Neuronal stem cell (in vitro differentiated cells): Measurements from ENCODE around the gene MED13L.
"Not testable (repeated sequence)": the region's sequence is repeated elsewhere in the genome, so short reads cannot be mapped to it uniquely, and the experiment has no call there.

Experiments used
- DNase-seq: peaks from one replicate; pipeline ENCODE4 v3.0.0-alpha.2; 2013; ENCODE audit warnings: low spot score
- H2AFZ ChIP-seq: one replicate; pipeline ENCODE4 v1.6.1; 2013; ENCODE audit warnings: mild to moderate bottlenecking, low read length, inconsistent platforms
- H2AK5ac ChIP-seq: 2 replicates; pipeline ENCODE4 v1.6.1; 2013; ENCODE audit warnings: low read depth, mild to moderate bottlenecking, inconsistent platforms, low read length, moderate library complexity, mixed read lengths
- H2BK120ac ChIP-seq: 2 replicates; pipeline ENCODE4 v1.6.1; 2013; ENCODE audit warnings: low read depth, mild to moderate bottlenecking, inconsistent platforms, low read length, moderate library complexity, mixed read lengths
- H2BK12ac ChIP-seq: one replicate; pipeline ENCODE4 v1.6.1; 2013; ENCODE audit warnings: low read length, inconsistent platforms
- H2BK15ac ChIP-seq: 2 replicates; pipeline ENCODE4 v1.6.1; 2013; ENCODE audit warnings: mild to moderate bottlenecking, low read length, inconsistent platforms, mixed read lengths
- H2BK5ac ChIP-seq: one replicate; pipeline ENCODE4 v1.6.1; 2013; ENCODE audit warnings: inconsistent platforms, mild to moderate bottlenecking, low read length, moderate library complexity
- H3K14ac ChIP-seq: one replicate; pipeline ENCODE4 v1.6.1; 2013; ENCODE audit warnings: low read length, inconsistent platforms
- H3K18ac ChIP-seq: 2 replicates; pipeline ENCODE4 v1.6.1; 2013; ENCODE audit warnings: low read length, inconsistent platforms
- H3K23ac ChIP-seq: 2 replicates; pipeline ENCODE4 v1.6.1; 2013; ENCODE audit warnings: low read depth, mild to moderate bottlenecking, mixed read lengths, low read length, inconsistent platforms; ENCODE audit not compliant: poor library complexity
- H3K27ac ChIP-seq: replicated peaks from 3 replicates; pipeline ENCODE4 v1.5.1; 2013; ENCODE audit warnings: low read length, inconsistent platforms
- H3K27me3 ChIP-seq, 3 experiments: 2 replicates each; pipeline ENCODE4 v1.6.1; 2013; ENCODE audit warnings: low read length in 3 of 3, mild to moderate bottlenecking in 2 of 3, inconsistent platforms in 1 of 3, low read depth in 1 of 3, mixed read lengths in 1 of 3, moderate library complexity in 1 of 3; ENCODE audit not compliant: control insufficient read depth in 3 of 3, insufficient read depth in 3 of 3
- H3K36me3 ChIP-seq, 2 donors: replicated peaks in 1 of 2; 2 replicates each; pipeline ENCODE4 v1.6.1; 2013; ENCODE audit warnings: low read length in 2 of 2; ENCODE audit not compliant: control insufficient read depth in 2 of 2, insufficient read depth in 2 of 2
- H3K4ac ChIP-seq: 2 replicates; pipeline ENCODE4 v1.6.1; 2013; ENCODE audit warnings: inconsistent platforms, mild to moderate bottlenecking, low read length, moderate library complexity
- H3K4me1 ChIP-seq, 2 donors: 1 replicate in 1 of 2; 2 replicates in 1 of 2; pipeline ENCODE4 v1.6.1; 2013; ENCODE audit warnings: low read length in 2 of 2, low read depth in 1 of 2; ENCODE audit not compliant: control insufficient read depth in 2 of 2, insufficient read depth in 1 of 2
- H3K4me2 ChIP-seq: one replicate; pipeline ENCODE4 v1.6.1; 2013; ENCODE audit warnings: mild to moderate bottlenecking, low read length, inconsistent platforms; ENCODE audit not compliant: insufficient read depth, poor library complexity, severe bottlenecking
- H3K4me3 ChIP-seq, 2 donors: 2 replicates each; pipeline ENCODE4 v1.5.1; 2013; ENCODE audit warnings: low read length in 2 of 2, mild to moderate bottlenecking in 2 of 2, inconsistent platforms in 1 of 2, moderate library complexity in 1 of 2
- H3K79me1 ChIP-seq: one replicate; pipeline ENCODE4 v1.6.1; 2013; ENCODE audit warnings: low read depth, mild to moderate bottlenecking, inconsistent platforms, low read length, moderate library complexity
- H3K9ac ChIP-seq: one replicate; pipeline ENCODE4 v1.6.1; 2013; ENCODE audit warnings: mild to moderate bottlenecking, low read depth, low read length, inconsistent platforms; ENCODE audit not compliant: poor library complexity
- H3K9me3 ChIP-seq, 2 donors: replicated peaks in 1 of 2; 2 replicates each; pipeline versions ENCODE3 to v1.6.1; 2013; ENCODE audit warnings: low read length in 2 of 2, mild to moderate bottlenecking in 2 of 2, inconsistent platforms in 1 of 2, low read depth in 1 of 2, mixed read lengths in 1 of 2, moderate library complexity in 1 of 2; ENCODE audit not compliant: control insufficient read depth in 2 of 2, insufficient read depth in 1 of 2
- H4K8ac ChIP-seq: one replicate; pipeline ENCODE4 v1.6.1; 2013; ENCODE audit warnings: low read depth, mild to moderate bottlenecking, inconsistent platforms, low read length, moderate library complexity
- H4K91ac ChIP-seq: one replicate; pipeline ENCODE4 v1.6.1; 2013; ENCODE audit warnings: low read length, low read depth, mild to moderate bottlenecking, inconsistent platforms; ENCODE audit not compliant: poor library complexity
- WGBS, 2 donors: extraction: QIAGEN DNeasy Blood & Tissue Kit; methylation state at CpG; one replicate each; pipeline ENCODE4 v1.1.7; 2013; ENCODE audit warnings: missing lambda C conversion rate in 2 of 2, mixed read lengths in 1 of 2; ENCODE audit not compliant: insufficient read length in 2 of 2, insufficient replicate concordance in 1 of 2; ENCODE audit errors: extremely low coverage in 2 of 2; 5-methylcytosine and 5-hydroxymethylcytosine counted together

MED13L gene

DNA sequence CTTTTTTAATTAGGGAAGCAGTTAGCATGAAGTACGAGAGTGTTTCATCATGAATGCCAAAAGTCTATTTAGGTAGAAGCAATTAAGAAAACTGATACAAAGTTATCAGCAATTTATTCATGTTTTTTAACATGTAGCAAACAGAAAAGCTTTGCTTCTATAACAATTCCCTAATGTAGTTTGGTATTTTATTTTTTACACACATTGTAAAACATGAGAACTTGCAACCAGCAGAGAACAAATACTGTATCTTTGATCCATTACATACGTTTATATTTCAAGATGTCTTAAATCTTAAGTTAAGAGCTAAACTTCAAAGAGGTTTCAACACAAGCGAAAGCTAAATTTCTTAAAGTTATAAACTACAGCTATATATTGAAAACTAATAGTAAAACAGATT lies 39.3 kb downstream of the MED13L start:
- Histone ChIP-seq H3K79me1 (no peaks in the 10 kb centered on the region), H4K8ac (no peak overlapping the region), H3K14ac (no peak overlapping the region), H2BK5ac (no peak overlapping the region), H2BK12ac (no peak overlapping the region), H4K91ac (no peak overlapping the region), H2AFZ (no peak overlapping the region), H3K9ac (no peak overlapping the region), H3K4ac (no peak overlapping the region), H3K36me3 (no peaks in the 10 kb centered on the region), H3K27ac (no peak overlapping the region), H3K4me3 (no peak overlapping the region), H2BK15ac (no peak overlapping the region), H3K23ac (no peak overlapping the region), H3K4me2 (no peak overlapping the region), H3K27me3 (no peaks in the 10 kb centered on the region), H3K18ac (no peak overlapping the region), H3K4me1 (peaks cover 3 to 4% of the 10 kb centered on the region in 2 donors), H2AK5ac (no peak overlapping the region), H2BK120ac (no peak overlapping the region), H3K9me3 (no peaks in the 10 kb centered on the region)
- no peak for DNase-seq
- no CpG with 5 or more reads among the region's 3 CpGs for WGBS, 2 donors

GRCh38 chr12:116236976-116237375 lies 40.5 kb downstream of the MED13L start:
- no peak for DNase-seq
- H3K27ac ChIP-seq, result no peak overlapping the region

DNA sequence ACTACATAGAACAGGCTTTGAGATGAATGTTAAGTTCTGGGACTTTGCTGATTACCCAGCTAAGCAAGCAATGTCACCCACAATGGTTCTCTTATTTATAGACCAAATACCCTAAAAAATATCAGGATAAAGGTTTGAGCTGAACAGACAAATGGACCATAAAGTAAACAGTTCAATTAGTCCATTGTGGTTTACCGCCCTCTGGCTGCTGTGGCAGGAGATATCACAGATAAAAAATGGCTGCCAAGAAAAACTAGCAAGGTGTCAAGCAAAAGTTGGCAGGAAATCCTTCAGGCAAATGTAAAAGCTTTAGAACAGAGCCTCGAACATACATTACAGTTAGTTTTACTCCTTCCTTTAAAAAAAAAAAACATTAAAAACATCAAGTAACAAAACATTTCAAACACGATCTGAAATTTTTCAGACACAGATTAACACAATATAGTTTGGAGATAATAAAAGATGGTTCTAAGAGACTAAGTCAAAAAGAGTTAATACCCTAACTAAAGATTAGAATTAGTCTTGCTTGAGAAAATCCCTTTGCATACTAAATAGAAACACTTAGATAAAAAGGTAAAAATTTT lies 41.3 kb downstream of the MED13L start:
- Histone ChIP-seq H3K4me1 (peaks cover 3 to 4% of the 10 kb centered on the region in 2 donors), H3K79me1 (no peaks in the 10 kb centered on the region), H3K9ac (no peak overlapping the region), H2BK5ac (no peak overlapping the region), H3K27ac (no peak overlapping the region), H3K4me3 (no peak overlapping the region), H4K8ac (no peak overlapping the region), H2BK15ac (no peak overlapping the region), H2BK120ac (no peak overlapping the region), H3K4ac (no peak overlapping the region), H3K23ac (no peak overlapping the region), H2AK5ac (no peak overlapping the region), H3K9me3 (no peaks in the 10 kb centered on the region), H3K27me3 (no peaks in the 10 kb centered on the region), H4K91ac (no peak overlapping the region), H3K18ac (no peak overlapping the region), H2BK12ac (no peak overlapping the region), H3K36me3 (no peaks in the 10 kb centered on the region), H2AFZ (no peak overlapping the region), H3K4me2 (no peak overlapping the region), H3K14ac (no peak overlapping the region)
- WGBS, 2 donors, result 100% methylated on average over 1 of the region's 3 CpGs; no CpG with 5 or more reads in 1 of the 2 donors
- DNase-seq, result no peak

More at GRCh38 chr12:116236976-116237375, 40.5 kb downstream of the MED13L start:
- Histone ChIP-seq H3K4me1 (peaks cover 3 to 4% of the 10 kb centered on the region in 2 donors), H2BK12ac (no peak overlapping the region), H3K36me3 (no peaks in the 10 kb centered on the region), H3K4me3 (no peak overlapping the region), H3K79me1 (no peaks in the 10 kb centered on the region), H3K4me2 (no peak overlapping the region), H2AK5ac (no peak overlapping the region), H2AFZ (no peak overlapping the region), H3K9me3 (no peaks in the 10 kb centered on the region), H4K8ac (no peak overlapping the region), H3K18ac (no peak overlapping the region), H3K27me3 (no peaks in the 10 kb centered on the region), H3K4ac (no peak overlapping the region), H4K91ac (no peak overlapping the region), H2BK5ac (no peak overlapping the region), H3K23ac (no peak overlapping the region), H3K14ac (no peak overlapping the region), H2BK120ac (no peak overlapping the region), H2BK15ac (no peak overlapping the region), H3K9ac (no peak overlapping the region)
- no CpG with 5 or more reads among the region's 3 CpGs for WGBS, 2 donors

- not testable (repeated sequence) for H2BK5ac ChIP-seq, DNase-seq, H3K79me1 ChIP-seq, H2BK15ac ChIP-seq, H2BK12ac ChIP-seq, H3K9me3 ChIP-seq, H3K4me1 ChIP-seq, H3K9ac ChIP-seq, H2AFZ ChIP-seq, H4K91ac ChIP-seq, H2BK120ac ChIP-seq, H3K14ac ChIP-seq, H3K4me2 ChIP-seq, H3K4me3 ChIP-seq, H2AK5ac ChIP-seq, H3K27ac ChIP-seq, H3K4ac ChIP-seq, H3K27me3 ChIP-seq, H4K8ac ChIP-seq, H3K23ac ChIP-seq, H3K36me3 ChIP-seq, H3K18ac ChIP-seq
- WGBS, 2 donors, result no CpG with 5 or more reads among the region's 5 CpGs
Measured at GRCh38 chr12:116234148-116234547, 43.3 kb downstream of the MED13L start.
